ENCODE data around the gene CRTAC1.

Gene CRTAC1

DNA sequence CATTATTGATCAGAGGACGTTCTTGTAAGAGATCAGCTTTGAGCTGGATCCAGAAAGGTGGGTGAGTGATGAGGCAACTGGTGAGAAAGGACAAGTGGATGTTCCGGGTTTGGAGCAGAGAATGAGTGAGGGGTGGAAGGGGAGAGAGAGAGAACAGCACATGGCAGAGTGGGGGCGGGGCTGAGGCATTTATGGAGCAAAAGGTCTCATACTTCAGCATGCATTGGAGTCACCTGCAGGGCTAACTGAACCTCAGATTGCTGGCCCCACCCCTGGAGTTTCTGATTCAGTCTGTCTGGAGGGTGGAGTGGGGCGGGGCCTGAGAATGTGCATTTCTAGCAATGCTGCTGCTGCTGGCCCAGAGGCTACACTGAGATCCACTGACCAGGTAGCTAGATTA, 109.6 kb downstream of the CRTAC1 start:
- Histone ChIP-seq H3K27me3 (ENCODE audit: control insufficient read depth in 1 of 2, insufficient read depth in 2 of 2, low read length in 2 of 2) (peaks cover 0 to 4% of the 10 kb centered on the region in 2 donors), H3K9ac (ENCODE audit: low read length) (no peak overlapping the region), H3K9me3 (ENCODE audit: low read length) (no peaks in the 10 kb centered on the region), H3K4me1 (ENCODE audit: insufficient read depth, low read length) (peaks cover 11% of the 10 kb centered on the region), H3K27ac (ENCODE audit: low read depth, low read length) (no peak overlapping the region), H3K4me3 (ENCODE audit: low read depth in 1 of 2, low read length in 2 of 2) (no peak overlapping the region), H3K36me3 (ENCODE audit: insufficient read depth, low read length) (no peaks in the 10 kb centered on the region)

GRCh38 chr10:97919012-97919411, 111.4 kb downstream of the CRTAC1 start:
- H3K27me3 ChIP-seq (ENCODE audit: control insufficient read depth in 1 of 2, insufficient read depth in 2 of 2, low read length in 2 of 2), result peaks cover 4 to 7% of the 10 kb centered on the region in 2 donors
- no peaks in the 10 kb centered on the region for H3K9me3 ChIP-seq (ENCODE audit: low read length)
- H3K4me1 ChIP-seq (ENCODE audit: insufficient read depth, low read length), result peaks cover 11% of the 10 kb centered on the region
- H3K36me3 ChIP-seq (ENCODE audit: insufficient read depth, low read length), result no peaks in the 10 kb centered on the region
- H3K27ac ChIP-seq (ENCODE audit: low read depth, low read length), result no peak overlapping the region
- H3K9ac ChIP-seq (ENCODE audit: low read length), result no peak overlapping the region
- no peak overlapping the region for H3K4me3 ChIP-seq (ENCODE audit: low read depth in 1 of 2, low read length in 2 of 2)

DNA sequence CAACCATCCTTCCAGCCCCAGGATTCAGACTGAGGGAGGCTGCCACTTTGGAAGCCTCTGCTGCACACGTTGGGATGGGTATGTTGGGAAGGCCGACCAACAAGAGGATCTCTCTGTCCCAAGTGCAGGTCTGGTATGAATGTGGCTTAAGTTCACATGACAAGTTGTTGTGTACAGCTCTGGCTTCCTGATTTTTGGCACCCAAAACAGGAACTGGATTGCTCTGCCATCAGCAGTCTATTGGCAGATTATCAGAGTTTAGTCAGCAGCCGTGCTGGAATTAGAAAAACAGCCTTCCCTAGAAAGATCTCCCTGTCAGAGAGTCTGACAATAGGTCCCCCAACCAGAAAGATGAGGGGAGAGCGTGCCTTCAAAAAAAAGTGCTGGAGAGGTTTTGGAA, 113.8 kb downstream of the CRTAC1 start:
- no peaks in the 10 kb centered on the region for H3K9me3 ChIP-seq (ENCODE audit: low read length)
- peaks cover 3% of the 10 kb centered on the region for H3K4me1 ChIP-seq (ENCODE audit: insufficient read depth, low read length)
- no peak overlapping the region for H3K4me3 ChIP-seq (ENCODE audit: low read depth in 1 of 2, low read length in 2 of 2)
- H3K27ac ChIP-seq (ENCODE audit: low read depth, low read length), result no peak overlapping the region
- H3K36me3 ChIP-seq (ENCODE audit: insufficient read depth, low read length), result no peaks in the 10 kb centered on the region
- H3K9ac ChIP-seq (ENCODE audit: low read length), result no peak overlapping the region
- peaks cover 4 to 11% of the 10 kb centered on the region in 2 donors for H3K27me3 ChIP-seq (ENCODE audit: control insufficient read depth in 1 of 2, insufficient read depth in 2 of 2, low read length in 2 of 2)

- peaks cover 4 to 15% of the 10 kb centered on the region in 2 donors for H3K27me3 ChIP-seq (ENCODE audit: control insufficient read depth in 1 of 2, insufficient read depth in 2 of 2, low read length in 2 of 2)
- no peaks in the 10 kb centered on the region for H3K9me3 ChIP-seq (ENCODE audit: low read length)
- no peaks in the 10 kb centered on the region for H3K36me3 ChIP-seq (ENCODE audit: insufficient read depth, low read length)
- no peak overlapping the region for H3K9ac ChIP-seq (ENCODE audit: low read length)
- no peak overlapping the region for H3K27ac ChIP-seq (ENCODE audit: low read depth, low read length)
- H3K4me1 ChIP-seq (ENCODE audit: insufficient read depth, low read length), result no peaks in the 10 kb centered on the region
- H3K4me3 ChIP-seq (ENCODE audit: low read depth in 1 of 2, low read length in 2 of 2), result no peak overlapping the region
These were observed 114.9 kb downstream of the CRTAC1 start for GRCh38 chr10:97915346-97916131.

DNA sequence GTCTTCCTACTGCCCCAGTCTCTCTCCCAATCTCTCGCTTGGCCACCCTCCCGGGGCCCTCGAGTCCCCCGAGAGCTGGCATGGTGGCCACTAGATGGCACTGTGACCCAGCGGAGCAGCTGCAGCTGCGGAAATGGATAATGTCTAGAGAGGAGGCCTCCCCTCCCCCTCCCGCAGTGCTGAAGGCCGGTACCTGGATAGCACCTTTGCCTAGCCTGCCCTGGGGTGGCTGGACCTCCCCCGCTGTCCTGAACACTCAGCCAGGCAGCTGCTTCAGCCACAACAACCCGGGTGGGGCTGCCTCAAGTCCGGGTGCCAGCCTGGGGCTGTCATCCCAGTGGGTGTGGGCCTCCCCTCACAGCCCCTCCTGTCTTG, 115.6 kb downstream of the CRTAC1 start:
- H3K27me3 ChIP-seq (ENCODE audit: control insufficient read depth in 1 of 2, insufficient read depth in 2 of 2, low read length in 2 of 2), result peaks cover 0 to 15% of the 10 kb centered on the region in 2 donors
- no peak overlapping the region for H3K27ac ChIP-seq (ENCODE audit: low read depth, low read length)
- H3K4me1 ChIP-seq (ENCODE audit: insufficient read depth, low read length), result no peaks in the 10 kb centered on the region
- H3K9ac ChIP-seq (ENCODE audit: low read length), result no peak overlapping the region
- H3K9me3 ChIP-seq (ENCODE audit: low read length), result no peaks in the 10 kb centered on the region
- no peak overlapping the region for H3K4me3 ChIP-seq (ENCODE audit: low read depth in 1 of 2, low read length in 2 of 2)
- no peaks in the 10 kb centered on the region for H3K36me3 ChIP-seq (ENCODE audit: insufficient read depth, low read length)

DNA sequence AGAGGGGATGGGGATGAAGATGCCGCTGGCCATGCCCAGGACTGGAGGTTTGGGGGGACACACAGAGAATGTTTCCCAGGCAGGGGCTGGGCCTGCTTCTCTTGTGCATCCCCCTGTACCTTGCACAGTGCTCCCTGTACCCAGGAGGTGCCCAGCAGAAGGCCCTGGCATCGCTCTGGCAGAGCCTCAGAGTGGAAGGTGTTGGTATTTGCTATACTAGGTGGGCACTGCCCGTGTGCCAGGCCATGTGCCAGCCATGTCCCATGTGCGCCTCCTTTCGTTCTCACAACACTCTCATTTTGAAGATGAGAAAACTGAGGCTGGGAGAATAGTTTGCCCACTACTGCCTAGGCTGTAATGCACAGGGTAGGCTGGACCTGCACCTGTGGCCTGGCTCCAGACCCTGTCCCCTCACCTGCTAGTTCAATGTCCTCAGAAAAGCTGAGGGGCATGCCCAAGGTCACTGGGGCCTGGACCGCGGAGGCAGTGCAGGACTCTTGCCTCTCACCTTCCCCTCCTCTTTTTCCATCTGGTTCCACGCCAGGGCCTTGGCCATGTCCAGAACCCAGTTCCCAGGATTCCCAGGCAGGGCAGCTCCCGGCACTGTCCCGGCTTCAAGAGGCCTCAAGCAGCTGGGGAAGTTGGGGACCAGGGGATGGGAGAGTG, 116.1 kb downstream of the CRTAC1 start:
- no peaks in the 10 kb centered on the region for H3K9me3 ChIP-seq (ENCODE audit: low read length)
- H3K4me3 ChIP-seq (ENCODE audit: low read depth in 1 of 2, low read length in 2 of 2), result no peak overlapping the region
- peaks cover 0 to 15% of the 10 kb centered on the region in 2 donors for H3K27me3 ChIP-seq (ENCODE audit: control insufficient read depth in 1 of 2, insufficient read depth in 2 of 2, low read length in 2 of 2)
- H3K36me3 ChIP-seq (ENCODE audit: insufficient read depth, low read length), result no peaks in the 10 kb centered on the region
- H3K9ac ChIP-seq (ENCODE audit: low read length), result no peak overlapping the region
- no peak overlapping the region for H3K27ac ChIP-seq (ENCODE audit: low read depth, low read length)
- H3K4me1 ChIP-seq (ENCODE audit: insufficient read depth, low read length), result no peaks in the 10 kb centered on the region

DNA sequence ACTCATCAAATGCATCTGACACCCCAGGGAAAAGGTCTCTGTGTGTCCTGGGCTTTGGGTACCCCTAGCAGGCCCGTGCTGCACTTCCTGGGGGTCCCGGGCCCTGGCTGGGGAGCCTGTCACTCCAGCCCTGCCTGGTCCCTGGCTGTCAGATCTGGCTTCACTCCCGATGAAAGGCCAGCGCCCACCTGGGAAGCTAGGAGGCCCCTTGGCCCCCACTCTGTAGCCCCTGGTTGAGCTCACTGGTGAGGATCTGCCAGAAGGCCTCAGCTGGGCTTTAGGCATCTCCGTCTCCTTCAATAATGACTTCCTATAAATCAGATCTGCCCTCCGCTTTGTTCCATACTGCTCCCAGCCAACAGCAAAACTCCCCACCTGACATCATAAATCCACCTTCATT, 116.8 kb downstream of the CRTAC1 start:
- H3K27me3 ChIP-seq (ENCODE audit: control insufficient read depth in 1 of 2, insufficient read depth in 2 of 2, low read length in 2 of 2), result peaks cover 0 to 15% of the 10 kb centered on the region in 2 donors
- H3K27ac ChIP-seq (ENCODE audit: low read depth, low read length), result no peak overlapping the region
- no peaks in the 10 kb centered on the region for H3K9me3 ChIP-seq (ENCODE audit: low read length)
- H3K36me3 ChIP-seq (ENCODE audit: insufficient read depth, low read length), result no peaks in the 10 kb centered on the region
- H3K4me3 ChIP-seq (ENCODE audit: low read depth in 1 of 2, low read length in 2 of 2), result no peak overlapping the region
- H3K9ac ChIP-seq (ENCODE audit: low read length), result no peak overlapping the region
- no peaks in the 10 kb centered on the region for H3K4me1 ChIP-seq (ENCODE audit: insufficient read depth, low read length)

- H3K36me3 ChIP-seq (ENCODE audit: insufficient read depth, low read length), result no peaks in the 10 kb centered on the region
- H3K4me3 ChIP-seq (ENCODE audit: low read depth in 1 of 2, low read length in 2 of 2), result no peak overlapping the region
- H3K9ac ChIP-seq (ENCODE audit: low read length), result no peak overlapping the region
- H3K9me3 ChIP-seq (ENCODE audit: low read length), result no peaks in the 10 kb centered on the region
- H3K27ac ChIP-seq (ENCODE audit: low read depth, low read length), result no peak overlapping the region
- no peaks in the 10 kb centered on the region for H3K4me1 ChIP-seq (ENCODE audit: insufficient read depth, low read length)
- H3K27me3 ChIP-seq (ENCODE audit: control insufficient read depth in 1 of 2, insufficient read depth in 2 of 2, low read length in 2 of 2), result peaks cover 0 to 15% of the 10 kb centered on the region in 2 donors
These were observed 117.2 kb downstream of the CRTAC1 start for GRCh38 chr10:97913193-97913592.

- H3K9me3 ChIP-seq (ENCODE audit: low read length), result no peaks in the 10 kb centered on the region
- H3K36me3 ChIP-seq (ENCODE audit: insufficient read depth, low read length), result no peaks in the 10 kb centered on the region
- H3K4me3 ChIP-seq (ENCODE audit: low read depth in 1 of 2, low read length in 2 of 2), result no peak overlapping the region
- no peak overlapping the region for H3K27ac ChIP-seq (ENCODE audit: low read depth, low read length)
- H3K9ac ChIP-seq (ENCODE audit: low read length), result no peak overlapping the region
- H3K27me3 ChIP-seq (ENCODE audit: control insufficient read depth in 1 of 2, insufficient read depth in 2 of 2, low read length in 2 of 2), result peaks cover 0 to 15% of the 10 kb centered on the region in 2 donors
- H3K4me1 ChIP-seq (ENCODE audit: insufficient read depth, low read length), result no peaks in the 10 kb centered on the region
These were observed 119.2 kb downstream of the CRTAC1 start for GRCh38 chr10:97911217-97911616.

DNA sequence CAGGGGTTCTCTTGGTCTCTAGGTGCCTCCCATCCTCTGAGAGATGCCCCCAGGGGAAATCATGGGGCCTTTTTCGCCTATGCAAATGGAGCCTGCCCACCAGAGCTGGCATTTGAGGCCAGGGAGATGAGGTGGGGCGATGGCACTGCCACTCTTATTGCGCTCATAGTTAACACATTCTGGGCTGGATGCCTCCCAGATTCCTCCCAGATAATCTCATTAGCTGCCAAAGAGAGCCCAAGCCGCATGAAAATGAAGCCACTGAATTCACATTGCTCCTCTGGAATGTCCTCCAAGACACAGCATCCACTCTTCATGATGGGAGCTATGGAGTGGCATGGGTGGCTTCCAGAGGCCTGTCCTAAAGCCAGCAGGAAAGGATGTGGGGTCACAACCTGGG, 119.8 kb downstream of the CRTAC1 start:
- no peaks in the 10 kb centered on the region for H3K4me1 ChIP-seq (ENCODE audit: insufficient read depth, low read length)
- H3K27ac ChIP-seq (ENCODE audit: low read depth, low read length), result no peak overlapping the region
- H3K9me3 ChIP-seq (ENCODE audit: low read length), result no peaks in the 10 kb centered on the region
- H3K36me3 ChIP-seq (ENCODE audit: insufficient read depth, low read length), result no peaks in the 10 kb centered on the region
- peaks cover 0 to 15% of the 10 kb centered on the region in 2 donors for H3K27me3 ChIP-seq (ENCODE audit: control insufficient read depth in 1 of 2, insufficient read depth in 2 of 2, low read length in 2 of 2)
- H3K4me3 ChIP-seq (ENCODE audit: low read depth in 1 of 2, low read length in 2 of 2), result no peak overlapping the region
- H3K9ac ChIP-seq (ENCODE audit: low read length), result no peak overlapping the region

DNA sequence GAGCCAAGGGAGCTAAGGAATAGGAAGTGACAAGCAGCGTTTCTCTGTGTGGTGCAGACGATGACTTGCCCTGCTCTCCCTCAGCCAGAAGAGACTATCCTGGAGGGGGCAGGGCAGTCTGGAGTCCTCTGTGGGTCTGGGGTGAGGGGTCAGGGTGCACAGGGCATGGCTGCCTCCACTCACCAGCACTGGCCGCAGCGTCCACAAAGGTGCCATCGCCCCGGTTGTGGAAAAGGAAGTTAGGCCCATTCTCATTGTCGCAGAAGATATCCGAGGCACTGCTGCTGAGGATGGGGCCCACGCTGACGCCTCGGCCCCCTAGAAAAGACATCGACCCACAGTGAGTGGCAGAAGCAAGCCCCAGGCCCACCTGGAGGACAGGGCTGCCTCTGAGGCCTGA, 122.6 kb downstream of the CRTAC1 start:
- Histone ChIP-seq H3K4me3 (ENCODE audit: low read depth in 1 of 2, low read length in 2 of 2) (no peak overlapping the region), H3K27ac (ENCODE audit: low read depth, low read length) (no peak overlapping the region), H3K27me3 (ENCODE audit: control insufficient read depth in 1 of 2, insufficient read depth in 2 of 2, low read length in 2 of 2) (peaks cover 0 to 4% of the 10 kb centered on the region in 2 donors), H3K4me1 (ENCODE audit: insufficient read depth, low read length) (no peaks in the 10 kb centered on the region), H3K9me3 (ENCODE audit: low read length) (no peaks in the 10 kb centered on the region), H3K36me3 (ENCODE audit: insufficient read depth, low read length) (no peaks in the 10 kb centered on the region), H3K9ac (ENCODE audit: low read length) (no peak overlapping the region)

- H3K36me3 ChIP-seq (ENCODE audit: insufficient read depth, low read length), result no peaks in the 10 kb centered on the region
- H3K27me3 ChIP-seq (ENCODE audit: control insufficient read depth in 1 of 2, insufficient read depth in 2 of 2, low read length in 2 of 2), result peaks cover 0 to 4% of the 10 kb centered on the region in 2 donors
- H3K9ac ChIP-seq (ENCODE audit: low read length), result no peak overlapping the region
- H3K4me3 ChIP-seq (ENCODE audit: low read depth in 1 of 2, low read length in 2 of 2), result no peak overlapping the region
- no peaks in the 10 kb centered on the region for H3K9me3 ChIP-seq (ENCODE audit: low read length)
- no peak overlapping the region for H3K27ac ChIP-seq (ENCODE audit: low read depth, low read length)
- no peaks in the 10 kb centered on the region for H3K4me1 ChIP-seq (ENCODE audit: insufficient read depth, low read length)
These were observed 123.2 kb downstream of the CRTAC1 start for GRCh38 chr10:97907211-97907610.

Measured in muscle layer of colon (tissue), 2 donors.